Effector CD4-positive, alpha-beta T cell (primary cell): Measurements from ENCODE around the gene CASQ1.
A peak's percentile ranks its signal among the peaks of the same experiment; 100 is the strongest.

ENCODE experiments used
- DNase-seq: peaks from one replicate; pipeline ENCODE4 v3.0.0-alpha.2; 2020

CASQ1 gene

DNA sequence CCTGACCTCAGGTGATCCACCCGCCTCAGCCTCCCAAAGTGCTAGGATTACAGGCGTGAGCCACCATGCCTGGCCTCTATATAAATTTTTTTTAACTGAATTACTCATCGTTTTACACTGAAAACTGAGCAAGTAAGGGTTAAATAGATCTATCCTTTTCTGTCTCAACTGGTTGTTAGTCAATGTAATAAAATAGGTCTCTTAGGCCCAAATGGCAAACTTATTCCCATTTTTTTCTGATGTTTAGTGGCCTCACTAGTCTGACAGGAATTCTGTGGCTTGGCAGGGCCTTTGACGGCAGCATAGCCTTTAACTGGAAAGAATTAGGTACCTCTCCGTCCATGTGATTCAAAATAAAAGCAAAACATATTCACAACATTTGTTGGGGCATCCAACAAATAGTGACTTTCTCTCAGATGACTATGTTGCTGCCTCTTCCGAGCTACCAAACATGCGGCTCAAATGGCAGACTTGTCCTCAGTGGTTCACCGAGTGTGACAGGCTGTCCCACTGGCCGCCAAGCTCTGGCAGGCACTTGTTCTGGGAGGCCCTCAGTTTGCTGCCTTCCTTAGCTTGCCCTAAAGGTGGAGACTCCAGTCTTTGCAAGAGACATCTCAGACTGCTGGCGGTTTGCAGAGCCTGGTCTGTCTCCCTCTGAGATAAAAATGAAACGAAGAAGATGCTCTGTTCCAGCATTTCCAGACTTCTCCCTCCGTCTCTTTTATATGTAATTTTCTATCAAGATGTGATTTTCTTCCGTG lies 21.6 kb upstream of the CASQ1 start:
- no peak for DNase-seq

DNA sequence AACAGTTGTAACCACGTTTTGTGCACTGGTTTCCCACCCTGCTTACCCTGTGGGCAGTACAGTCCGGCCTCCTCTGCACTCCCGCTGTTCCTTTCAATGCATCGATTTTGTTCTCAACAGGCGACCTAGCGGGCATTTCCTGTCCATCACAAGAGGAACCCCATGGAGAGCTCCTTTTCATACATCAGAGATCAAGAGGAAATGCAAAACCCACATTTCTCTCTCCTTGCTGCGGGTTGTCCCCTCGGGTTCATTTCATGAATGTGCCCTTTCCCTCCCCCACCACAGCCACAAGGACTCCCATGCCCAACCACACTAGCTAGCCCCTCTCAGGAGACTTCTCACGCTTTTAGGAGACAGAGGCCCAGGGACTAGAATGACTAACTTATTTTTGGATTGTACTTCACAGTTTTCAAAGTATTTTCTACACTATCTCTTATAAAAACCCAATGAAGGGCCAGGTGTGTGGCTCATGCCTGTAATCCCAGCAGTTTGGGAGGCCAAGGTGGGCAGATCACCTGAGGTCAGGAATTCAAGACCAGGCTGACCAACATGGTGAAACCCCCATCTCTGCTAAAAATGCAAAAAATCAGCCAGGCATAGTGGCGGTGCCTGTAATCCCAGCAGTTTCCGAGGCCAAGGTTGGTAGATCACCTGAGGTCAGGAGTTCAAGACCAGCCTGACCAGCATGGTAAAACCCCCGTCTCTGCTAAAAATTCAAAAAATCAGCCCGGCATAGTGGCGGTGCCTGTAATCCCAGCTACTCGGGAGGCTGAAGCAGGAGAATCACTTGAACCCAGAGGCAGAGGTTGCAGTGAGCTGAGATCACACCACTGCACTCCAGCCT lies 20.6 kb upstream of the CASQ1 start:
- DNase-seq = no peak

DNA sequence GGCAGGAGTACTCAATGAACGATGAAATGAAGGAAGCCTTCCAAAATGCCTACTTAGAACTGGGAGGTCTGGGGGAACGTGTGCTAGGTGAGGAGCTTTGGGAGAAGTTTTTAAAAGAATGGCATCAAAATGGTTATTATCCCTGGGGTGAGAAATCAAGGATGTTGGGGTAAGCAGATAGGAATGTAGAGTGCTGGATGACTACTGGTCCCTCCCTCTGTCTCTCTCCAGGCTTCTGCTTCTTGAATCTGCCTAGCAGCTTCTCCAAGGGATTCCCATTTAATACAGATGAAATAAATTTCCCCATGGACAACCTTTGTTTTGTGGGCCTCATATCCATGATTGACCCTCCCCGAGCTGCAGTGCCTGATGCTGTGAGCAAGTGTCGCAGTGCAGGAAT lies 19.0 kb upstream of the CASQ1 start:
- no peak for DNase-seq

DNA sequence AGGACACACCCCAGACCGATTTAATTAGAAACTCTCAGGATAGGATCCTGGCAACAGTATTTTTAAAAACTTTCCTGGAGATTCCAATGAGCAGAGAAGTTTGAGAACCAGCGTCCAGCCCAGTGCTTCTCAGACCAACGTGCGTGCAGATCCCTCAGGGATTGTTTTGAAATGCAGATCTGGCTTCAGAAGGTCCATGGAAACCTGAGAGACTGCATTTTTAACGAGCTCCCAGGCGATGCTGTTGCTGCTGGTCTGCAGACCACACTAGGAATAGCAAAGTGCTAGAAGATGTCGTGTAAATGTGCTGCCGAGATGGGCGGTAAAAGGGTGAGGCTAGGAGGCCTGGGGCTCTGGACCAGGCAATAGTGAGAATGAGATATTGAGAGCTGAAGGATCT lies 18.4 kb upstream of the CASQ1 start:
- DNase-seq = no peak

DNA sequence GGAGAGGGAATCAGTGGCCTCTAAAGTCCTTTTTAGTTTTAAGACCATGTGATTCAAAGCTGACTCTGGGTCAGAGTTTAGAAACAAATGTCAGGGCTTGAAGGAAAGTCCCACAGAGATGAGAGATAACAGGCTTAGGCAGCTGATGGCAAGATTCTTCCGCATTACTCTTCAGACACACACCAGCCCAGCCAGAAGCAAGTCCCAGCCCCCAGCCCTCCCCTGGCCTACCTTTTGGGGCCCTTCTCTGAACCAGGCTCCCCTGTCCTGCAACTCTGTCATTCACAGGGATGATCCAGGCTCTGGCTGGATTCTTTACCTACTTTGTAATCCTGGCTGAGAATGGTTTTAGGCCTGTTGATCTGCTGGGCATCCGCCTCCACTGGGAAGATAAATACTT lies 13.1 kb upstream of the CASQ1 start:
- no peak for DNase-seq

DNA sequence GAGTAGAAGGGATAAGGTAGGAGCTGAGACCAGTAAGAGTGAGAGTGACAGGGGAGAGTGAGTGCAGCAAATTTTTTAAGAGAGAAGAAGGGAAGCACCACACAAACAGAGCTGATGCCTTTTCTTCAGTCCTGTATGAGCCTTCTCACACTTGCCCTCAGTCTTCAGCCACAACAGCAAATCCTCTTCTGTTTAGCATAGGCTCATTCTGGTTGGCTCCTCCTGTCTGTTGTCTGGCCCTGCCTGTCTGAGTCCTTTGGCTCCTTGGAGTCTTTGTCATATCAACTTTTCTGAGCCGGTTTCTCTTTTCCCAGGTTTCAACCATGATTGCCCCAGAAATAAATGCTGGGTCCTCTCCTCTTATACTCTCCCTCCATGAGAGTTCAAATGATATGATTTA lies 12.7 kb upstream of the CASQ1 start:
- no peak for DNase-seq

DNA sequence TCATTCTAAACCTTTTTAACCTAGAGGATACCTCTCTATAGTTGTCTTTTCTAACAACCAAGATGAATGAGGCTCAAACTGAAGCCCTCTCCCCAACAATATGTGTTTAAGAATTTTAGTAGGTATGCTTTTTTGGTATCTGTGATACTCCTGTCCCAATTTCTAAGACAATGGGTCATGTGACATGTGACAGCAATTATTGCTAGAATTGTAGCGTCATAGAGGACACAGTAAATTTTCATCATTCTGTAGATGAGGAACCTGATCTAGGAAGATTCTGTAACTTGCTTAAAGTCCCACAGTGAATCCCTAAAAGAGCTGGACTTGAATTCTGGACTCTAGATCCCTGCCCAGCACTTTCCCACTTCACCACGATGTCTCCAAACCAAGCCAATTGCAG lies 11.6 kb upstream of the CASQ1 start:
- DNase-seq = no peak

DNA sequence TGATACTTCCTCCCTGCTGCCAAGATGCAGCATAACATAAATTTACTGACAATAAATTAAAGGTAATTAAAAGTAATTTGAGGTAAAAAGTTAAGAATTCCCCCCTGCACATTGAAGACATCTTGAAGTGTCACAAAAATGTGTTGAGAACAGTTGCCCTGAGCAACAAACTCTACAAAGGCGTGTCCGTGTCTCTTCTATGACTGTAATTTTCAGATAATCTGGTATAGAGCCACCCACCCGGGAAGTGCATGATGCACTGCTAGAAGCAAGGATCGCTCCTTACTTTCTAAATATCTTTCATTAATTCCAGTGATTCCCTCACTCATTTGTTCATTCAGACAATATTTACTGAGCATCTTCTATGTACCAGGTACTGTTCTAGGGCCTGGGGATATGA lies 11.0 kb upstream of the CASQ1 start:
- DNase-seq = no peak

DNA sequence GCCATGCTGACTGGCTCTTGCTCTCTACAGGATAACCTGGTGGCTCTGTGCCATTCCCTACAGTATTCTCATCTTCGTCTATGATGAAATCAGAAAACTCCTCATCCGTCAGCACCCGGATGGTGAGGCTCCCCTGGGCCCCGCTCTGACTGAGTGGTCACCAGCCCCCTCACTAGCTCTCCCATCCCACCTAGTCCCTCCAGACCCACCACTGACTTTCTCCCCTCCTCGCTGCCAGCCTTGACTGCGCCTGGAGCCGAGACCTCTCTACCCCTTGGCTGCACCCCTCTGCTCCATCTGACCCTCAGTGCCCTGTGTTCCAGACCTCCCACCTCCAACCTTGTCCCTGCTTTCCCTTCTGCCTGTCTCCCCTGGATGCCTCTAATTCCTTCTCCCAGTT lies 4.1 kb upstream of the CASQ1 start:
- DNase-seq = no peak

DNA sequence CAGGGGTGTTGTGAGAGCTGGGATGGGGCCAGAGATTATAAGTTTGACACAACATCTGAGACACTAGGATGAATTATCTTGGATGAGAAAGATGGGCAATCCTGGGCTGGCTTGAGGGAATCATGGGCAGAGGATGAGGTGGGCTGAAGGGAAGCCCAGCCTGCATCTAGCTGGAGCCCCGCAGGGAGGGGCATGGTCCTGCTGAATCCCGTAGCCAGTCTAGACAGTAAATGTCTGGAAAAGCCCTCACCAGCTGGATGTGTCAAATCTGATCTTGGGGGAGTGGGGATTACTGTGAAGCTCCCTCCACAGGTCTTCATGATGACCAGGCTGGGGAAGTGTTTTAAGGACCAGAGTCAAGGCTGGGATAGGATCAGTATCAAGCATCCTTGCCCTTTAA lies 3.6 kb upstream of the CASQ1 start:
- DNase-seq = no peak

DNA sequence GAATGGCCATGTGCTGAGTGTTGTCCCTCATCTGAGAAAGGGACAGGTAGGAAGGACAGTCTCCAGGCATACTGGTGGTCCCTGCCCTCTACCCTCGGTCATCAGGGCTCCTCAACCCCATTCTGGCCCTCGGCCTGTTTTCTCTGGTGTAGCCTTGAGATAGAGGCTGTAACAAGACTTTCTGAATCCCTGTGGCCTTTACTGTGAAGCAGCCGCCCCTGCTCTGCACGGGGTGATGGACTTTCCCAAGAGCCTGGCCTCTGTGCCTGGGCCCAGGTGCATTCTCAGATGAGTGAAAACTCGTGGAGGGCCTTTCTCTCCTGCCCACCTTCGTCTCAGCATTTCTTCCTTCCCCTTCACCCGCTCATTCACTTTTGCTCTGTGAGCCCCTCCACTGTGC lies 3.0 kb upstream of the CASQ1 start:
- DNase-seq = no peak

DNA sequence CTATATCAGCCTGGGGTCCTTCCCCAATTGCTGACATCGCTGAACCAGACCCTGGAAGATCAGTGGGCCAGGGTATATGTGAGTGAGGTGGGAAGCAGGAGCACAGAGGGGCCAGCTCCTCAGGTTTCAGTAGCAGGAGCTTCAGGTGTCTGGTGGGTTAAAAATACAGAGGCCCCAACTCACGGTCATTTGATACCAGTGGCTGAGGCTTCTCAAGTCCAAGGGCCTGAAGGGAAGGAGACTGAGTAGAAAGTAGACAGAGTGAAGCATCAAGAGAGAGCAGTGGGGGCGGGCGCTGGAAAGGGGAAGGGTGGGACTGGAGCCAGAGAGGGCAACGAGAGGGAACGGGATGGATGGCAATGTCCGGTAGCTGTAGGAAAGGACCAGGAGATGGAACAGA lies 2.0 kb upstream of the CASQ1 start:
- DNase-seq = no peak

DNA sequence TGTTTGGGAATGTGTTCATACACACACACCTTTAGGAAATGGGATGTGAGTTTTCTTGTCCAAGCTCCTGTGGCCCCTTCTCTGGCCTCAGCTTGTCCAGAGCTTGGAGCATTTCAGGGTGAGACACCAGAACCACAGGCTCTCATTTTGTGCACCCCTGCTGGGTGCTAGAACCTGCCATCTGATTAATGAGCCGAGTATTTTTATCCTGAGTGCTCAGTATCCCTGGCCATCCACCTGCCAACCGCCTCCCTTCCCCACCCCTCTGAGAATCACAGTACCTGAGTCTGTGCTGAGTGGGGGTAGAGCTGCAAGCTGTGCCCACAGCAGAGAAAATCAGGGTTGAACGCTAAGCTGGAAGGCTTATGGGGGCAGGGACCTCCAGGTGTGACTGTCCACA lies 1.4 kb downstream of the CASQ1 start:
- no peak for DNase-seq

DNA sequence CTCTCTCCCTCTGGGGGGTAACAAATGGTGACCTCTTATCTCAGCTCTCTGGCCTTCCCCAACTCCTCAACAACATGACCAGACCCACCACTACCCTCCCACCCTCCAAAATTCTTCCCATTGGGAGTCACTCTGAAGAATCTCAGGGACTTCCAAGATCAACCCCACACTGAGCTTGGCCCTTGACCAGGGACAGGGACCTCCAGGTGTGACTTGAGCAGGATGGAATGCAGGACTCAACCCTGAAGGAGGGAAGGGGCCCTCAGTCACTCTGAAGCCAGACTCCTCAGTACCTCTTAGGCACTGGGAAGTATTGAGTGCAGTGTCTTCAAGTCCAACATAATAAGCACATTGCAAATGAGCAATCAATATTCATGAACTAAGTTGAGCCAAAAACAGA lies 1.9 kb downstream of the CASQ1 start:
- DNase-seq = no peak

DNA sequence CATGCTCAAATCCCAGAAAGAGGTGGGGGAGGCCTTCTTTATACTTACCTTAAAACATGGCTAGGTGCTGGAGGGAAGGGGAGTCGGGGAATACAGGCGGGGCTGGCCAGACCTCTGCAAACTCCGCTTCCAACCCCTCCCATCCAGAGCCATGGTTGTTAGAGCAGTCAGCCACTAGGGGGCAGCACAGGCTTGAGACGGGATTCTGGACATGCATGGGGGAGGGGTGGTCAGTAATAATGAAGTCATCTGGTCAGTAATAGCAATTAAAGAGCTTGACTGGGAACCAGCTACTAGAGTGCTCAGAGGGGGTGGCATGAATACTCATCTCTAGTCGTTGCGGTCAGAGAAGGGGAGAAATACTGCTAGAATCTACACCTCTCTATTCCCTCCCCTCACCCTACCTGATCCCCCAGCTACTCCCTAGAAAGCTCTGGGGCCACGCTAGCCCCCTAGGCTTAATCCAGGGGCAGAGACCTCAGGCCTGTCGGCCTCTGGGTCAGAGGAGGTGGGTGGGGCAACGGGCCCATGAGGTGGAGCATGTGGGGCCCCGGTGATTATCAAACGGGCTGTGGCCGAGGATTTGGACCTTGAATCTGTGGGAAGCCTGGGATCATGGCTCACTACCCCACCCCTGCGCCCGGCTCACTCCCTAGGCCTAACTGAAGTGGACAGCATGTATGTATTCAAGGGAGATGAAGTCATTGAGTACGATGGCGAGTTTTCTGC lies 2.9 kb downstream of the CASQ1 start:
- DNase-seq = peak; percentile 82

DNA sequence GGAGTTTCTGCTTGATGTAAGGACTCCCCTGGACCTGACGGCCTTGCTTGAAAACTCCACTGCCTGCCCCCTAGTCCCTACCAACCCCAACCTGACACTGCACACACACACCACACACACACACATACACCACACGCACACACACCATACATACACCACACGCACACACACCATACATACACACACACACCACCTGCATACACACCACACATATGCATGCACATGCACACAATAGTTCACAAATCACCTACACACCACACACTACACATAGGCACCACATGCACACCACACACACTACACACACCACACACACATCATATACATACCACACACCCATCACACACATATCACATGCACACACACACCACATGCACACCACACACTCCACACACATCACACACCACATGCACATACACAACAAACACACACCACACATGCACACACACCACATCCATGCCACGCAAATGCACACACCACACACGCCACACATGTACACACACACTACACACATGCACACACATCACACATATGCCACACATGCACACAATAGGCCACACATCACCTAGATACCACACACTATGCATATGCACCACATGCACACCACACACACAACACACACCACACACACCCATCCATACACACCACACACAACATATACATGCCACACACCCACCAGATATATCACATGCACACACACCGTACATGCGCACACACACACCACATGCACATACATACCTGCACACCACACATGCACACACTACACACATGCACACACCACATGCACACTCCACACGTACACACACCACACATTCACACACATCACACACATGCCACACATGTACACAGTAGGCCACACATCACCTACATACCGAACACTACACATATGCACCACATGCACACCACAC lies 3.7 kb downstream of the CASQ1 start:
- DNase-seq = no peak

DNA sequence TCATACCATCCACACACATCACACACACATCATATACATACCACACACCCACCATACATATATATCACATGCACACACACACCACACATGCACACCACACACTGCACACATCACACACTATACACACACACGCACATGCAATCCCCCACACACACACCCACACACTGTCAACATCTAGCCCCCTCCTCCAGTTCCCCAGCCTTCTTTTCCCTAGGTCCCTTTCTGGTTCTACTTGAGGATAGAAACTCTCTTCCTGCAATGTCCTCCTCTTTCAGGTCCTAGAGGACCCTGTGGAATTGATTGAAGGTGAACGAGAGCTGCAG lies 4.3 kb downstream of the CASQ1 start:
- DNase-seq = no peak

DNA sequence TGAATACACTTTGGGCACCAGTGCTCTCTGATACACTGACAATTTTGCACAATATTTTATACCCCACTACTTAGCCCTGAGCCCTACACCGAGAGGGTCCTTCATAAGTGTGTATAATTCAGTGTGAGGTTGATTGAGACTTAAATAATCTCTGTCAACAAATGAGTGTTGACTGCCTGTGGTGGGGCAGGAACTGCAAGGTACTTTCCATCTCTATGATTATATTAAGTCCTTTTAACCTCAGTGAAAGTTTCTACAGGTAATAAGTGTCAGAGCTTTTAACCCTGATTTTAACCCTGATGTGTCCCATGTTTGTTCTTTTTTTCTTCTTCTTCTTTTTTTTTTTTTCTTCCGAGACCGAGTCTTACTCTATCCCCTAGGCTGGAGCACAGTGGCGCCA lies 5.8 kb downstream of the CASQ1 start:
- DNase-seq = no peak

DNA sequence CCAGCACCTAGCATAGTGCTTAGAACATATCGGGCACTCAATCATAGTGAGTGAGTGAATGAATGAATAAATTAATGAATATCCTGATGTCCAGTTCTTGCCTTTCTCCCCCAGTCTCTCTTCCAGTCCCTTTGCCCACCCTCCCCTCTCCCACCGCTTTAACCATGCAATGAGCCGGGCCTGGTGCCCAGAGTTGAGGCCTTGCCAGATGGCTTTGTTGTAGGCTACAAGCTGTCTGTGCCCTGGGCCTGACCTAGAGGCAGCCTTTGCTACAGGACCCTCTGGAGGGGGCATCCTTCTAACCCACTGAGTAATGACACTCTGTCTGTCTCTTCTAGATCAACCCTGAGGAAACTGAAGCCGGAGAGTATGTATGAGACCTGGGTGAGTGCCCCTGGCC lies 6.9 kb downstream of the CASQ1 start:
- DNase-seq = no peak

DNA sequence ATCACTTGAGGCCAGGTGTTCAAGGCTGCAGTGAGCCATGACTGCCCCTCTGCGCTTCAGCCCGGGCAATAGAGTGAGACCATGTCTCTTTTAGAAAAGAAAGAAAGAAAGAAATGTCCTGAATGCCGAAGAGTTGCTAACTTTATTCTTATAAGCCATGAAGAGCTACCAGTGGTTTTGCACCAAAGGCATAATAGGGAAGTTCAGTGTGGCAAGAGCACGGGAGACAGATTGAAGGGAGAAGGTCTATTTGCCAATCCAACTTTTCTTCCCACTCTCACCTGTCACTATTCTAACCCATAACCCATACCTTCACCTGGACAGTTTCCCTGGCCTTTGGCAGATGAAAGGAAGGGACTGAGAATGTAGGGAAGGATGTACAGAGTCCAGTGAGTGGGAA lies 10.4 kb downstream of the CASQ1 start:
- DNase-seq = no peak

DNA sequence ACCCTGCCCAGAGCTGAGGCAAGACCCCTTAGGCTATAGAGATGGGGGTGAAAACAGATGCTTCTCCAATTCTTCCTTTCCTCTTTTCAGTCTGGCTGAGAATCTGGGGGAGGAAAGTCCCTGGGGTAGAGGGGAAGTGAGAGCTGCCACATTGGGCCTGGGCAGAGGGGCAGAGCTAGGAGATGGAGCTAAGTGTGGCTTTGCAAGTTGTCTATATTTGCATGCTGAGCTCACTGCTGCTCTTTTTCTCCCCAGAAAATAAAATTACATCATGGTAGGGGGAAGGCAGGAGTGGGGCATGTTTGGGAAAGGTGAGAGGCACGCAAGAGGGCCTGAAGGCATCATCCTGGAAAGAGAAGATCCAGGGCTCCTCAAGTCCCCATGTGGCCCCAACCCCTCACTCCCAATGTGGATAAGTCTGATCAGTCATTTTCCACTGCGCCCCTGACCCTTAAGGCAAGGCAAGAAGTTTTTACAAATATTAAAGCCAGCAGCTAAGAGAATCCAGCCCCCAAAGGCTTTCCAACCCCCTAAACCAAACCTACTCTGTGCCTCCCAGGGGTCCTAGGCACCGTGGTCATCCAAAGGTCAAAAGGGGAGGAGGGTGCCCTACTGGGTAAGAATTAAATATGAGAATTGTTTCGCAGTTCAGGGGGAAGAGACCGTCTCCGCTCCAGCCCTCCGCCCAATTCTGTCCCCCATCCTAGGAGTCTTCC lies 14.3 kb downstream of the CASQ1 start:
- DNase-seq = no peak
